Effector CD8-positive, alpha-beta T cell (primary cell): ENCODE measurements around the gene LYPD3.

Experiments used
- DNase-seq: peaks from one replicate; lab custom pipeline; 2025; lab: John Stamatoyannopoulos, UW

The LYPD3 gene

DNA sequence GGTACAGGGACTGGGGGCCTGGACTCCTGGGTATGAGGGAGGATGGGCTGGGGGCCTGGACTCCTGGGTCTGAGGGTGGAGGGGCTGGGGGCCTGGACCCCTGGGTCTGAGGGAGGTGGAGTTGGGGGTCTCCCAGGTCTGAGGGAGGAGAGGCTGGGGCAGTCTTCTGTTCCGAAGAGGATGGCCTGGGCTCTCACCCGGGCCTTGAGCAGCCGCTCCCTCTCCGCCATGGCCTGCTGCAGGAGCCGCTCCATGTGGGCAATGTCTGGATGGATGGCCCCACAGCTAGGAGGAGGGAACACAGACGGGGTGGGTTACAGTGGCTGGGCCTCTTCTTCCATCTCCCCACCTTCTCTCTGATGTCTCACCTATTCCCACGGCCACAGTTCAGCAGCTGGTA lies 21.0 kb upstream of the LYPD3 start:
- DNase-seq, result no peak

DNA sequence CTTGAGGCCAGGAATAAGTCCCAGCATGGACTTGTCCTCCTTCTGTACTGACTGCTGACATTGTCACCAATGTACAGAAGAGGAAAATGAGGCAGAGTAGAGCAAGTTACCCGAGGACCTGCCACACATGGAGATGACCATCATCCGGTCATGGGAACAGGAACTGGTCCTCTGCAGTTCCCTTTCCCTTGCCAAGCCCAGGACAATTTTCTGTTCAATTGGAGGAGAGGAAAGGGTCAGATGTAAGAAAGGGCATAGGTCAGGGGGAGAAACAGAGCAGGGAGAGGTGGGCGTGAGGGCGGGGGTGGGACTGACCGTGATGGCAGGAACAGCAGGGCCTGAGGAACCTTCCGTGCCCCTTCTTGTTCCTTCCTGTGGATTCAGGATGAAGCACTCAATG lies 20.5 kb upstream of the LYPD3 start:
- DNase-seq, result no peak

DNA sequence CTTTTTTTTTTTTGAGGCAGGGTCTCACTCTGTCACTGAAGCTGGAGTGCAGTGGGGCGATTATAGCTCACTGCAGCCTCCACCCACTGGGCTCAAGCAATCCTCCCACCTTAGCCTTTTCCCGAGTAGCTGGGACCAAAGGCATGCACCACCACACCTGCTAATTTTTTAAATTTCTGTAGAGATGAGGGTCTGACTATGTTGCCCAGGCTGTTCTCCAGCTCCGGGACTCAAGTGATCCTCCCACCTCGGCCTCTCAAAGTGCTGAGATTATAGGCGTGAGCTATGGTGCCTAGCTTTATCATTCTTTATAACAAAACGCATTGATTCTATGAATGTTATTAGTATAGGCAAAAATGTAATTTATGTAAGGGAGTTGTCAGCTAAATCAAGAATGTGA lies 17.9 kb upstream of the LYPD3 start:
- no peak for DNase-seq

DNA sequence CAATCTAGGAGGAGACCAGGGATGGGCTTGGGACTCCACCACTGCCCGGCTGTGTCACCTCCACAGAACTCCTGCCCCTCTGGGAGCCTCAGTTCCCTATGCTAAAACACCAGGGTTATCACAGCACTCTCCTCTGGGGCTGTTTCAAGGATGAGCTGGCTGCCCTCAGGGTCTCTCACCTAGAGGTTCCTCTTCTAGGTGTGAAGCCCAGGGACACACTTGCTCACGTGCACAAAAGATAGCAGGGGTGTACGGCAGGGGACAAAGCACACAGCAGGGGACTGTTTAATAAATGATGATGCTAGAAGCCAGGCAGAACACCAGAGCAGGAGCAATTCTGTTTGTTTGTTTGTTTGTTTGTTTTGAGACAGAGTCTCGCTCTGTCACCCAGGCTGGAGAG lies 16.8 kb upstream of the LYPD3 start:
- DNase-seq, result no peak

DNA sequence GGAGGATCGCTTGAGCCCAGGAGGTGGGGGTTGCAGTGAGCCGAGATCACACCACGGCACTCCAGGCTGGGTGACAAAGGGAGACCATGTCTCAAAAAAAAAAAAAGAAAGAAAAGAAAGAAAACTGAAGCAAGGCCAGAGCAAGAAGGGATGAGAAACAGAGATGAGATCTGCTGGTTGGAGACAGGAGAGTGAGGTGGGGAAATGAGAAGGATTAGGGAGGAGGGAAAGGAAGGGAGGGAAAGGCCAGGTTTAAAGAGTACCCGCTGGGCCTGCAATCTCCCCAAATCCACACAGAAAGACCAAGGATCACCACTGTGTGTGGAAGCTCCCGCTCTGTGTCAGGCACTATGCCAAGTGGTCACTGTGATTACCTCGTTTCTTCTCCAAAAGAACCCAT lies 16.3 kb upstream of the LYPD3 start:
- no peak for DNase-seq

DNA sequence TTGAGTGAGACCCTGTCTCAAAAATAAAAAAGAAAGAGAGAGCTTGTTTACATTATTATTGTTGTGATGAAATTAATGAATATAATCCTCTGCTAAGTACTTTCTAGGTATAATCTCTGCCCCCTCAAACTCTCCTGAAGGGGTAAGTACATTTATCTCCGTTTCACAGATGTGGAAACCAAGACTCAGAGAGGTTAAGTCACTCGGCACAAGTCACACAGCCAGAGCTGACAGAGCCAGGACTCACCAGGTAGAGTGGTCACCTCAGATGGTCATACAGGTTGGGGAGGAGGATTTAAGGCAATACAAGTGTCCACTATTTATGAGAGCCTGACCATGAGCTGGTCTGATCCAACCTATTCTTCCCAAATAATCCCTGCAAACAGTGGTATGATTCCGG lies 15.2 kb upstream of the LYPD3 start:
- no peak for DNase-seq

DNA sequence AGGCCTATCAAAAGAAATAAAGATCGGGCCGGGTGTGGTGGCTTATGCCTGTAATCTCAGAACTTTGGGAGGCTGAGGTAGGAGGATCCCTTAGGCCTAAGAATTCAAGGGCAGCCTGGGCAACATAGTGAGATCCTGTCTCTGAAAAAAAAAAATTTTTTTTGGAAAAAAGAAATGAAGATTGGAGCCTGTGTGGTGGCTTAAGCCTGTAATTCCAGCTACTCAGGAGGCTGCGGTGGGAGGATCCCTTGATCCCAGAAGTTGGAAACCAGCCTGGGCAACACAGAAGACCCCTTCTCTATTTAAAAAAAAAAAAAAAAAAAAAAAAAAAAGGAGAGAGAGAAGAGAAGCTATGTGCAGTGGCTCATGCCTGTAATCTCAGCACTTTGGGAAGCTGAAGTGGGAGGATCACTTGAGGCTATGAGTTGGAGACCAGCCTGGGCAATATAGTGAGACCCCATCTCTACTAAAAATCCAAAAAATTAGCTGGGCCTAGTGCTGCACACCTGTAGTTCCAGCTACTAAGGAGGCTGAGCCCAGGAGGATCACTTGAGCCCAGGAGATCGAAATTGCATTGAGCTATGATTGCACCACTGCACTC lies 14.7 kb upstream of the LYPD3 start:
- no peak for DNase-seq

DNA sequence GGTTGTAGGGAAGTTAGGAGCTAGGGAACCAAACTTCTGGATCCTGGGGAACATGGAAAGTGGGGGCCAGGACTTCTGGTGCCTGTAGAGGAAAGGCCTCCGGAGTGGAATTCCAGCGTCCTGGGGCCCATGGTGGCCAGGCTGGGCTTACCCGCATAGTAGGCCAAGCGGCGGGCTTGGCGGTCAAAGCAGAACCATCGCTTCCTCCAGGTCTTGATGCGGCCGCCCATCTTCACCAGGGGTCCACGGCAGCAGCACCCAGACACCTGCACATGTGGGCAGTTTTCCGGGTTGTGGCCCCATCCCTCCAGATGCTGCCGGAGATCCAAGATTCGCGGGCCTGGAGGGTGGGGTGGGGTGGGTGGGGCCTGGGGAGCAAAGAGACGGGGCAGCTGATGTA lies 13.8 kb upstream of the LYPD3 start:
- no peak for DNase-seq

DNA sequence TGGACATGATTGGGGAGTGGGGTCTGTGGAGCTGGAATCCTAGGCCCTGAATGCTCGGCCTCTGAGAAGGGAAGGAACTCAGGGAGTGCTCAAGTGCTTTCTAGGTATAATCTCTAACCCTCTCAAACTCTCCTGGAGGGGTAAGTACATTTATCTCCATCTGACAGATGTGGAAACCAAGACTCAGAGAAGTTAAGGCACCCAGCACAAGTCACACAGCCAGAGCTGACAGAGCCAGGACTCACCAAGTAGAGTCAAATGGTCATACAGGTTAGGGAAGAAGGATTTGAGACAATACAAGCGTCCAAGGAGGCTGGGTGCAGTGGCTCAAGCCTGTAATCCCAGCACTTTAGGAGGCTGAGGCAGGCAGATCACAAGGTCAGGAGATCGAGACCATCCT lies 12.9 kb upstream of the LYPD3 start:
- DNase-seq, result no peak

DNA sequence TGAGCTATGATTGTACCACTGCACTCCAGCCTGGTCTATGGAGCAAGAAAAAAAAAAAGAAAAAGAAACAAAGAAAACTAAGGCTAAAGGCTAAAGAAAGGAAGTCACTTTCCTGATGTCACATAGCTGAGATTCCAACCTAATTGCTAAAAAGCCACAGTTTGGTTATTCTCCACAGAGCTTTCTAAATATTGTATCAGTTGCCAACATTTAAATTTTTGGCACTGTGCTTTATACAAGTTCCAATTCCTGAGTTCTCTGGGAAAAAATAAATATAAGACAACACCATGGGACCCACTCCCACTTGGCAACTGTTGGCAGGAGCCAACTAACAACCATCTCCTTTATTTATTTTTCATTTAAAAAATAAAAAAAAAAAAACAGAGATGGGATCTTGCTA lies 11.2 kb upstream of the LYPD3 start:
- no peak for DNase-seq

DNA sequence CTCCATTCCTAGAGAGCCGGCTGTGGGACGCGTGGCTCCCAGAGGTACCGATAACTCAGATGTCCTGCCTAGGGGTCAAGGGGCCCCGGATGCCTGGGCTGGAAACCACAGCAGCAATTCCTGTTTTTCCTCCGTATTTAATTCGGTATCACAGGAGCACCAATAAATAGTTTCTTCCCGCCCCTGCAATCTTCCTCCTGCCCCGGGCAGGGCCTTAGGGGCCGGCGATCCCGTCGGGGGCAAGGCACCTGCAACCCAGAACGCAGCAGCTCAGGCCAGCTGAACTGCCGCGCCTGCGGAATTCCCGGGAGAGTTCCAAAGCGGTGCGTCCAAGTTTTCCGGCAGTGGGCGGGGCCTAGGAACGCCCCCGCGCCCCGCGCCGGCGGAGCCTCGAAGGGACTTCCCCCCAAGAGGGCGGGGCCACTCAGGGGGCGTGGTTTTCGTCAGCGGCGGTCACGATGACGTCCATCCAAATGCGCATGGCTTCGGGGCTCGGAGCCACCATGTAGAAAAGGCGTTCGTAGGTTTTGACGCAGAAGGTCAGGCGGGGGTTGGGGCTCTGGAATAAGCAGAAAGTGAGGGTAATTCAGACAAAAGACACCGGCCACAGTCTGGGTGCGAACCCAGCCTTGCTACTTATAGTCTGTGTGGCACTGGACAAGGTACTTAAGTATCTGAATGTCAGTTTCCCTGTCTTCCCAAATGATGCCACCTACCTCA lies 9.7 kb upstream of the LYPD3 start:
- DNase-seq, result peak; percentile 96

DNA sequence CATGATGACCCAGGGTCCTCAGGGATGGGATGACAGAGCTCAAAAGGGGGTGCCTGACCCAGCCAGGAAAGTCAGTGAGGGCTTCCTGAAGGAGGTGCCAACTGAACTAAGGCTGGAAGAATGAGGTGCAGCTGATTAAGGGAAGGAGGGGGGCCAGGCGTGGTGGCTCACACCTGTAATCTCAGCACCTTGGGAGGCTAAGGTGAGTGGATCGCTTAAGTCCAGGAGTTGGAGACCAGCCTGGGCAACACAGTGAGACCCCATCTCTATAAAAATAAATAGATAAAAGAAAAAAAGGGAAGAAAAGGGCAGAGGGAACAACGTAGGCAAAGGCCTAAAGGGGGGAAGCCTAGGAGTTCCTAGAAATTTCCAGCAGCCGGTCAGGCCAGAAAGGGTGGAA lies 9.1 kb upstream of the LYPD3 start:
- DNase-seq, result no peak

DNA sequence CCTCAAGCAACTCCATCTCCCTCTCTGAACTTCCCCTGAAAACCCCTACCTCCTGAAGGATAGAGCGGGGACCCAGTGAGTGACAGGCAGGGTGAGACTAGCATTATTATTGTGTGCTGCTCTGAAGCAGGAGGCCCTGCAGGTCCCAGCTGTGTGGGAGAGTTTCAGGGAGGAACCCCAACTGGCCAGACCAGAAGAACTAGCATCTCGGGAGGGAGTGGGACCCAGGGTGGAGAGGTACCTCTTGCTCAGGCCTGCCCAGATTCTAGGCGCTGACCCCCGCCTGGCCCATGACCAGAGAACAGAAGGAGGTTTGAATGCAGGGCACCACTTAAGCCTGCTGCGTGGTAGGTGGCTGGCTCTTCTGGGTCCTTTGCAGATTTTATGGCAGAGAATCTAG lies 5.7 kb upstream of the LYPD3 start:
- no peak for DNase-seq

DNA sequence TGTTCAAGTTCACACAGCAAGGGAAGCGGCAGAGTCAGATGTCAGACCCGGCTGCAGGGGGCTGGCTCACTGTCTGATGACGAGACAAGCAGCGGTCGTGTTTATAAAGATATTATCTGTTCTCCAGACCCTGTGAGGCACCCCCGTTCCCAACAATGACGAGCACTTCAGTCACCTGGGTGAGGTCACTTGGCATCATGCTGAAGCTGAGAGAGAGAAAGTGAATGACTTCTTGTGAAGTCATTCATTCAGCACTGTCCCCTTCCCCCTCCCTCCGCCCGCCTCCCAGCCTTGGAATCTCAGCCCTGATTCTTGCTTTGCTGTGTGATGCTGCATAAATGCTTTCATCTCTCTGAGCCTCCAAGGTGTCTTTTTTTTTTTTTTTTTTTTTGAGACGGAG lies 4.9 kb upstream of the LYPD3 start:
- DNase-seq, result peak; percentile 75

DNA sequence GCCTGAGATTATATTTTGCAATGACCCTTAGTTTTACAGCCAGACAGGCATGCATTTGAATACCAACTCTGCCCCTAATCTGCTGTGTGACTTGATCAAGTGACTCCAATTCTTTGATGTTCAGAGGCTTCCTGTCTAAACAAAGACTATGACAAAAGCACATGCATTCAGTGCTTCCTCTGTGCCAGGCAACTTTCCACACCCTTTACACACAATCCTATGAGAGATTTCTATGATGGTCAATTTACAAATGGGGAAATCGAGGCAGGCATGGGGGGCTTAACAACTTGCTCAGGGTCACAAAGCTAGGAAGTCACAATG lies 3.7 kb upstream of the LYPD3 start:
- DNase-seq, result no peak

DNA sequence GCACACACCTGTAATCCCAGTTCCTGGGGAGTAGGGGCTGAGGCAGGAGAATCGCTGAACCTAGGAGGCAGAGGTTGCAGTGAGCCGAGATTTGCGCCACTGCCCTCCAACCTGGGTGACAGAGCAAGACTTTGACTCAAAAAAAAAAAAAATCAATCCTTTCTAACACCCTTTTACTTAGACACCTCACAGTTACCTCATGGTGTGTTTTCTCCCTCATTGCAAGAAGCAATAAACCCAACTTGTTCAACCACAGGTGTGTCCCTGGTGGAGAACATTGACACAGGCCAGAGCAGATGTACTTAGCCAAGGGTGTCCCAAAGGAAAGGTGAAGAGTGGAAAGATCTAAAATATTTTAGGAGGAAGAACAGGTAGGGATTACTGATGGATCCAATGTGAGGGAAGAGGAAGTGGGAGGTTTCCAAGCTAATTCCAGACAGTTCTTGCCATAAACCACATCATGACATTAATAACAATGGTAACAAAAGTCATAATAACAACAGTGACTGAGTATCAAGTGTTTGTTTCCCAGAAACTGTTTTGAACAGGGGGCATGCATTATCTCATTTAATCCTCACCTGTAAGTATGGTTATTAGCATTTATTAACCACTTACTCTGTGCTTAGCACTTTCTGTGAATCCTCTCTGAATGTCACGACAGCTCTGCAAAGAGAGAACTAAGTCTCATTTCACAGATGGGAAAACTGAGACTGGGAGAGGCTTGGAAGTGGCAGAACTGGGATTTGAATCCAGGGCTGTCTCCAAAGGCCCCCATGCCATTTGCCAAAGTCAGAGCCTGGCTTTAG lies 3.1 kb upstream of the LYPD3 start:
- DNase-seq, result no peak

DNA sequence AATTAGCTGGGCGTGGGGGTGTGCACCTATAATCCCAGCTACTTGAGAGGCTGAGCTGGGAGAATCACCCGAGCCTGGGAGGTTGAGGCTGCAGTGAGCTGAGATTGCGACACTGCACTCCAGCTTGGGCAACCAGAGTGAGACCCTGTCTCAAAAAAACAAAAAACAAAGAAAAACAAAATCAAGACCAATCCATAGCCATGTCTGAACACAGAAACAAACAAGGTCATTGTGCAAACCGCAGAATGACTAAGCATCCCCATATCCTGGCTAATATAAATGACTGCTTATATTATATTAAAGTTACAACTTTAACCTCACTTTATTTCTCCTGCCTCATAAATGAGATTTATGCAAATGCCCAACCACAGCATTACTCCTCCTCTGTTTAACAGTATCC lies 2.3 kb upstream of the LYPD3 start:
- no peak for DNase-seq

DNA sequence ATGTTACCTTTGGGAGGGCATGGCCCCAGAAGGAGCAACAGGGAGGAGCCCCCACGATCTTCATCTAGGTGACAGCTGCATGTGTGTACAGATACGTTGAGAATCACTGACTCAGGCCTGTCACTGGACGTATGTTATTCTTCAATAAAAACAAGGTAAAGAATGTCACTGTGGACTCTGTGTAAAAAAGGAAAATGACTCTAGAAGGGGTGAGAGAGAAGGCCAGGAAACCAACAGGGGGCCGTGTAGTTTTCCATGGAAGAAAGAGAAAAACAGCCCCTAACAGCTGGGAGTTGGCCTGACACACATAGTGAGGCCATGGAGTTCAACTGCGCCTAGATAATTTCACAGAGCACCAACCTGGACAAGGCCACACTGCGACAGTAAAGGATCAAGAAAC lies 1.9 kb upstream of the LYPD3 start:
- DNase-seq, result no peak

DNA sequence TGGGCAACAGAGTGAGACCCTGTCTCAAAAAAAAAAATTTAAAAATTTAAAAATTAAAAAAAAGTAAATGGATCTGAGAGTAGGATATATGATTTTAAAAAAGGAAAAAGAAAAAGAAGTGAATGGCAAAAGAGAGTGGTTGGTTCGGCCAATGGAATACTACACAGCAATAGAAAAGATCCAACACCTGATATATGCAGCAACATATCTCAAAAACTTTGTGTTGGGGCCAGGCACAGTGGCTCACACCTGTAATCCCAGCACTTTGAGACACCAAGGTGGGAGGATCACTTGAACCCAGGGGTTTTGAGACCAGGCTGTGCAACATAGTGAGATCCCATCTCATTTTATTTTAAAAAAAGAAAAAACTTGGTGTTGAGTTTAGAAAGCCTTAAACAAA lies 1.4 kb upstream of the LYPD3 start:
- no peak for DNase-seq

DNA sequence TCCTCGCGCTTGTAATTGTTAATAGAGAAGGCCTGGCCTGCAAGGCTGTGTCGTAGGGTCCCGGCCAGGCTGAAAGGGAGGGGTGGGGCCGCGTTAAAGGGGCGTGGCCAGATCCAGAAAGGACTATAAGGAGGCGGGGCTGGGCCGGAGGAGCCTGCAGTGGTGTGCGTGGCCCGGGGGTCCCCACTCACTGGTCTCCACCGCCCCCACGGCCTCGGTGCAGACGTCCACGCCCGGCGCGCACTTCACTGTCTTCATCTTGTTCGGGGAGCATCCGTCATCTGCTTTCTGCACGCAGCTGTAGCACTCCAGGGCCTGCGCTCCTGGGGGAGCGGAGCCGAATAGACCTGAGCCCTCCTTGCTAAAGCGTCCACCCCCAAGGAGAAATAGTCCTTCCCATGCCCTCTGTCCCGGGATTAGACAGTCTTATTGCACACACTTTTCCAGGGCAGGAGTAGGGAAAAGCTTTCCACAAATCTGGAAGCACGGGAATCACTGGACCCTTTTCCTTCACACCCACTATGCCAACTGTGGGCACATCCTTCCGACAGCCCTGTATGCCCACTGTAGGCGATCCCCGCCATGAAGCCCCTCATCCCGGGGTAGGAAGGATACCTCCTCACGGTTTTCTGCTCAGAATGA lies 1.2 kb downstream of the LYPD3 start:
- DNase-seq, result peak; percentile 85

DNA sequence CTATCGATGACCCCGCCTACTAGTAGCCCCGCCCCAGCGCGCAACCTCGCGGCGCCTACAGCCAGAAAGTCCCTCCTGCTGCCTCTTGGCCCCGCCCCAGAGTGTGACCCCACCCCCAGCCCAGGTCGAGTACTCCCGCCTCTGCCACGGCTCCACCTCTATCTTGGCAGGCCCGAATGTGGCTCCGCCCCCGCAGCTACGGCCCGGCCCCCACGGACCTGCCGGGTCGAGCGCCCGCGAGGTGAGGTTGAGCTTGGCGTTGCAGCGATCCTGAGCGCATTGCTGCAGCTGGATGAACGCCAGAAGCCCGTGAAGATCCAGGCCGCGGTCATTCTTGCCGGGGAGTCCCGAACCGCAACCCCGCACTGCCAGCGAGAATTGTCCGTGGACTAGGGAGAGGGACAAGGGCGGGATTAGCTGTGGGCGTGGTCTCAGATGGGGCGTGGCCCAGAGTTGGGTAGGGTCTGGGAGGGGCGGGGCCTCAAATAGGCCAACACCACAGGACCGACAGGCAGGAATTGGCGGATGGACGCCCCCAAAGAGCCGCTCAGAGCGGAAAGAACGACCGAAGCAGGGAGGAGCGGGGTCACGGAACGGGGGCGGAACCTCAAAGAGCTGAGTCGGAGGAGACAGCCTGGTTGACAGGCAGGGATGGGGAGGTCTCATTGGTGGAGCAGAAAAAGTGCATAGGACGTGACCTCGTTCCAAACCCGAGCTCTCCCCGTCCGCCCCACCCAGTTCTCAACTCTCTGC lies 1.9 kb downstream of the LYPD3 start:
- DNase-seq, result peak; percentile 99

DNA sequence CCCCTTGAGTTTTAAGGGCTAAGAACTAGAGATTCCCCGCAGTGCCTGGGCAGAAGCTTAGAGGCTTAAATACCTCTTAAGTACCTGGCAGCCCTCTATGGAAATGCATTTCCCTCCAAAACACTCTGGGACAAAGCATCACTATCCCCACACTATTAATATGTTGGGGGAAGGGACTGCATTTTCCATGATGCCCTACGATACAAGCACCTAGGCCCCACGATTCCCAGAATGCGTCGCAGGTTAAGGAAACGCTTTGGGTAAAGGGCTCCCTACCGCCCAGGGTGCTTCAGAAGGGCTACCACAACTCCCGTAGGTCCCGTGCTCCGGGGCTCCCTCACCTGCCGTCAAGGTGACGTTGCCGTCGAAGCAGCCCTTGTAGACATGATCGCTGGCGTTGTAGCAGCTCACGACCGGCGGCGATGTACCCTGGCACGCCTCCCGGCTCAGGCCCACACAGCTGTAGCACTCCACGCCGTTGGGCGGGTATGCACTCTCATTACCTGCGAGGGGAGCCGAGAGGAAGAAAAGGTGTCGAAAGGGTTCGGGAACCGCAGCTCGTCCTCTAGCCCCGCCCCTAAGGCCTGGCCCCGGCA lies 2.5 kb downstream of the LYPD3 start:
- no peak for DNase-seq
